ENCODE results near the gene HSPA12B.

The HSPA12B gene

GRCh38 chr20:3738111-3739053 is 5.9 kb downstream of the HSPA12B start:
- H3K9ac ChIP-seq (ENCODE audit: low read length), result no peak overlapping the region

GRCh38 chr20:3739054-3739925 is 6.8 kb downstream of the HSPA12B start:
- no peaks in the 10 kb centered on the region for H3K27me3 ChIP-seq (ENCODE audit: control insufficient read depth, insufficient read depth, low read length)
- no peak overlapping the region for H3K27ac ChIP-seq (ENCODE audit: low read depth, low read length)
- no peaks in the 10 kb centered on the region for H3K36me3 ChIP-seq (ENCODE audit: control insufficient read depth, insufficient read depth, low read length)
- H3K4me1 ChIP-seq (ENCODE audit: control insufficient read depth, insufficient read depth, low read length), result no peaks in the 10 kb centered on the region
- H3K4me3 ChIP-seq (ENCODE audit: low read length), result no peak overlapping the region
- no peak overlapping the region for H3K9ac ChIP-seq (ENCODE audit: low read length)

More at GRCh38 chr20:3738111-3739053, 5.9 kb downstream of the HSPA12B start:
- Histone ChIP-seq H3K36me3 (ENCODE audit: control insufficient read depth, insufficient read depth, low read length) (no peaks in the 10 kb centered on the region), H3K4me3 (ENCODE audit: low read length) (no peak overlapping the region), H3K4me1 (ENCODE audit: control insufficient read depth, insufficient read depth, low read length) (no peaks in the 10 kb centered on the region), H3K27me3 (ENCODE audit: control insufficient read depth, insufficient read depth, low read length) (no peaks in the 10 kb centered on the region), H3K27ac (ENCODE audit: low read depth, low read length) (no peak overlapping the region)

GRCh38 chr20:3739926-3740451 is 7.5 kb downstream of the HSPA12B start:
- no peak overlapping the region for H3K27ac ChIP-seq (ENCODE audit: low read depth, low read length)
- H3K4me1 ChIP-seq (ENCODE audit: control insufficient read depth, insufficient read depth, low read length), result no peaks in the 10 kb centered on the region
- H3K27me3 ChIP-seq (ENCODE audit: control insufficient read depth, insufficient read depth, low read length), result no peaks in the 10 kb centered on the region
- no peaks in the 10 kb centered on the region for H3K36me3 ChIP-seq (ENCODE audit: control insufficient read depth, insufficient read depth, low read length)
- H3K9ac ChIP-seq (ENCODE audit: low read length), result no peak overlapping the region
- H3K4me3 ChIP-seq (ENCODE audit: low read length), result no peak overlapping the region

- Histone ChIP-seq H3K27me3 (ENCODE audit: control insufficient read depth, insufficient read depth, low read length) (no peaks in the 10 kb centered on the region), H3K27ac (ENCODE audit: low read depth, low read length) (no peak overlapping the region), H3K9ac (ENCODE audit: low read length) (no peak overlapping the region), H3K36me3 (ENCODE audit: control insufficient read depth, insufficient read depth, low read length) (no peaks in the 10 kb centered on the region), H3K4me1 (ENCODE audit: control insufficient read depth, insufficient read depth, low read length) (no peaks in the 10 kb centered on the region), H3K4me3 (ENCODE audit: low read length) (no peak overlapping the region)
Measured at GRCh38 chr20:3740615-3741301, 8.3 kb downstream of the HSPA12B start.

GRCh38 chr20:3741836-3742458 is 9.5 kb downstream of the HSPA12B start:
- Histone ChIP-seq H3K36me3 (ENCODE audit: control insufficient read depth, insufficient read depth, low read length) (no peaks in the 10 kb centered on the region), H3K4me3 (ENCODE audit: low read length) (no peak overlapping the region)

GRCh38 chr20:3743251-3743650 is 10.8 kb downstream of the HSPA12B start:
- no peaks in the 10 kb centered on the region for H3K36me3 ChIP-seq (ENCODE audit: control insufficient read depth, insufficient read depth, low read length)
- no peak overlapping the region for H3K27ac ChIP-seq (ENCODE audit: low read depth, low read length)
- no peak overlapping the region for H3K4me3 ChIP-seq (ENCODE audit: low read length)
- no peaks in the 10 kb centered on the region for H3K27me3 ChIP-seq (ENCODE audit: control insufficient read depth, insufficient read depth, low read length)
- no peaks in the 10 kb centered on the region for H3K4me1 ChIP-seq (ENCODE audit: control insufficient read depth, insufficient read depth, low read length)
- H3K9ac ChIP-seq (ENCODE audit: low read length), result no peak overlapping the region

More at GRCh38 chr20:3741836-3742458, 9.5 kb downstream of the HSPA12B start:
- Histone ChIP-seq H3K27me3 (ENCODE audit: control insufficient read depth, insufficient read depth, low read length) (no peaks in the 10 kb centered on the region), H3K4me1 (ENCODE audit: control insufficient read depth, insufficient read depth, low read length) (no peaks in the 10 kb centered on the region), H3K9ac (ENCODE audit: low read length) (no peak overlapping the region), H3K27ac (ENCODE audit: low read depth, low read length) (no peak overlapping the region)

GRCh38 chr20:3744037-3744436 is 11.6 kb downstream of the HSPA12B start:
- Histone ChIP-seq H3K27me3 (ENCODE audit: control insufficient read depth, insufficient read depth, low read length) (no peaks in the 10 kb centered on the region), H3K9ac (ENCODE audit: low read length) (no peak overlapping the region), H3K36me3 (ENCODE audit: control insufficient read depth, insufficient read depth, low read length) (no peaks in the 10 kb centered on the region), H3K4me1 (ENCODE audit: control insufficient read depth, insufficient read depth, low read length) (no peaks in the 10 kb centered on the region), H3K4me3 (ENCODE audit: low read length) (no peak overlapping the region), H3K27ac (ENCODE audit: low read depth, low read length) (no peak overlapping the region)

- Histone ChIP-seq H3K36me3 (ENCODE audit: control insufficient read depth, insufficient read depth, low read length) (no peaks in the 10 kb centered on the region), H3K27me3 (ENCODE audit: control insufficient read depth, insufficient read depth, low read length) (no peaks in the 10 kb centered on the region), H3K9ac (ENCODE audit: low read length) (no peak overlapping the region), H3K4me3 (ENCODE audit: low read length) (no peak overlapping the region), H3K4me1 (ENCODE audit: control insufficient read depth, insufficient read depth, low read length) (no peaks in the 10 kb centered on the region), H3K27ac (ENCODE audit: low read depth, low read length) (no peak overlapping the region)
Measured at GRCh38 chr20:3744806-3745685, 12.6 kb downstream of the HSPA12B start.

- no peak overlapping the region for H3K27ac ChIP-seq (ENCODE audit: low read depth, low read length)
- H3K4me3 ChIP-seq (ENCODE audit: low read length), result no peak overlapping the region
- H3K9ac ChIP-seq (ENCODE audit: low read length), result no peak overlapping the region
- H3K36me3 ChIP-seq (ENCODE audit: control insufficient read depth, insufficient read depth, low read length), result no peaks in the 10 kb centered on the region
- no peaks in the 10 kb centered on the region for H3K27me3 ChIP-seq (ENCODE audit: control insufficient read depth, insufficient read depth, low read length)
- H3K4me1 ChIP-seq (ENCODE audit: control insufficient read depth, insufficient read depth, low read length), result no peaks in the 10 kb centered on the region
Measured at GRCh38 chr20:3745686-3746173, 13.2 kb downstream of the HSPA12B start.

- Histone ChIP-seq H3K9ac (ENCODE audit: low read length) (no peak overlapping the region), H3K27me3 (ENCODE audit: control insufficient read depth, insufficient read depth, low read length) (no peaks in the 10 kb centered on the region), H3K36me3 (ENCODE audit: control insufficient read depth, insufficient read depth, low read length) (no peaks in the 10 kb centered on the region), H3K4me1 (ENCODE audit: control insufficient read depth, insufficient read depth, low read length) (no peaks in the 10 kb centered on the region), H3K27ac (ENCODE audit: low read depth, low read length) (no peak overlapping the region), H3K4me3 (ENCODE audit: low read length) (no peak overlapping the region)
Measured at GRCh38 chr20:3747471-3747870, 15.0 kb downstream of the HSPA12B start.

- no peak overlapping the region for H3K9ac ChIP-seq (ENCODE audit: low read length)
- no peak overlapping the region for H3K4me3 ChIP-seq (ENCODE audit: low read length)
- no peak overlapping the region for H3K27ac ChIP-seq (ENCODE audit: low read depth, low read length)
- H3K27me3 ChIP-seq (ENCODE audit: control insufficient read depth, insufficient read depth, low read length), result no peaks in the 10 kb centered on the region
- H3K36me3 ChIP-seq (ENCODE audit: control insufficient read depth, insufficient read depth, low read length), result no peaks in the 10 kb centered on the region
- H3K4me1 ChIP-seq (ENCODE audit: control insufficient read depth, insufficient read depth, low read length), result no peaks in the 10 kb centered on the region
Measured at GRCh38 chr20:3748073-3748472, 15.6 kb downstream of the HSPA12B start.

Data from rectal smooth muscle tissue (tissue), 1 donor.